Right lobe of liver (tissue), 6 donors: ENCODE data around the gene TMPRSS9. TPM values are rescaled to one million over a fixed set of nuclear protein-coding genes. Genes with fewer than 3 reads are reported as not detected.

Experiments used
- ATAC-seq, 4 donors: fragments of 200-7000 bp; cut with Tn5 transposase; one replicate each; pipeline ENCODE4 v1.9.1; 2020; ENCODE audit warnings: mild to moderate bottlenecking in 4 of 4, moderate library complexity in 4 of 4
- DNase-seq, 3 donors: peaks; one replicate each; pipeline ENCODE4 v3.0.0-alpha.2; 2020
- H3K27ac ChIP-seq, 3 donors: fragments of 200-600 bp; one replicate each; pipeline ENCODE4 v1.8.0; 2022
- H3K27me3 ChIP-seq, 2 donors: fragments of 200-600 bp; one replicate each; pipeline ENCODE4 v1.8.0; 2022
- H3K36me3 ChIP-seq, 4 donors: fragments of 200-600 bp; sonication (generic) in 1 of 4; one replicate each; pipeline versions ENCODE4 v1.5.1 to v1.8.0; 2017 to 2022; ENCODE audit warnings: control low read depth in 1 of 4
- H3K4me1 ChIP-seq, 4 donors: fragments of 200-600 bp; sonication (generic) in 1 of 4; one replicate each; pipeline versions ENCODE4 v1.5.1 to v1.8.0; 2017 to 2022; ENCODE audit warnings: control low read depth in 1 of 4
- H3K4me3 ChIP-seq, 3 donors: fragments of 200-600 bp; one replicate each; pipeline ENCODE4 v1.8.0; 2022
- H3K9me3 ChIP-seq, 4 donors: fragments of 200-600 bp; sonication (generic) in 1 of 4; one replicate each; pipeline versions ENCODE4 v1.5.1 to v1.8.0; 2017 to 2022; ENCODE audit warnings: control low read depth in 1 of 4
- CTCF ChIP-seq, 4 donors: fragments of 200-600 bp in 3 of 4; fragments of 450-650 bp in 1 of 4; IDR thresholded peaks; one replicate each; pipeline versions ENCODE4 v1.5.1 to v1.8.0; 2016 to 2022; ENCODE audit warnings: antibody characterized with exemption in 4 of 4, mild to moderate bottlenecking in 2 of 4
- POLR2A ChIP-seq: fragments of 450-650 bp; IDR thresholded peaks from one replicate; pipeline ENCODE4 v1.6.1; 2017; ENCODE audit warnings: antibody characterized with exemption, mild to moderate bottlenecking
- WGBS: methylation state at CpG from one replicate; pipeline ENCODE4 v1.1.6; 2018; ENCODE audit warnings: low coverage, low lambda C conversion rate; ENCODE audit not compliant: insufficient coverage; ENCODE audit errors: missing lambda C conversion rate; 5-methylcytosine and 5-hydroxymethylcytosine counted together
- intact Hi-C, 2 donors: fragments of 100-400 bp; cut with DNase I; formaldehyde crosslinking; loops; one replicate each; pipeline versions ENCODE4 v1.11.2 to v1.14.1; 2022
- total RNA-seq, 6 experiments: library from RNA; depleted of rRNA in 2 of 6; stranded (reverse); fragments of >200 nt in 2 of 6; fragmentation: NEBNext Ultra II Directional in 3 of 6; extraction: Animal tissue kit (Norgen Biotek cat#: 25700) in 3 of 6; gene quantifications; one replicate each; pipeline versions ENCODE4 v1.1.0 to v1.2.4, GENCODE V29; 2016 to 2023
- donor health status: DM: no; HTN: yes; CAD: no.
- donor health status: DM: no; HTN: no; CAD: no.
- donor health status: DM: no; HTN: no; CAD: no.
- donor health status: DM: no; HTN: yes; CAD: no.
- donor health status: DM: no; HTN: yes; CAD: no.

The TMPRSS9 gene
- total RNA-seq, 6 experiments from 2014 or later: 0.12 to 6.7 (median 2.9) TPM

- WGBS: no CpG with 5 or more reads among the region's 11 CpGs
- no peaks in the 10 kb centered on the region for H3K36me3 ChIP-seq
- no peak overlapping the region for H3K27ac ChIP-seq
- intact Hi-C loops: loop anchor here in 1 of 2 donors (10.0 kb wide), 1 partner anchor 51 kb away; no protein-coding TSS in a partner anchor
- no peak for DNase-seq
- peaks cover 0 to 22% (median 4%) of the 10 kb centered on the region in 4 donors for H3K4me1 ChIP-seq
- no peak overlapping the region for H3K4me3 ChIP-seq
- no peak for ATAC-seq
- no peaks in the 10 kb centered on the region for H3K27me3 ChIP-seq
- TF ChIP-seq POLR2A: no peak
- no peak for TF ChIP-seq CTCF (IDR thresholded peaks at IDR 0.05)
- no peaks in the 10 kb centered on the region for H3K9me3 ChIP-seq
These were observed 26.3 kb upstream of the TMPRSS9 start for GRCh38 chr19:2333807-2334211.

DNA sequence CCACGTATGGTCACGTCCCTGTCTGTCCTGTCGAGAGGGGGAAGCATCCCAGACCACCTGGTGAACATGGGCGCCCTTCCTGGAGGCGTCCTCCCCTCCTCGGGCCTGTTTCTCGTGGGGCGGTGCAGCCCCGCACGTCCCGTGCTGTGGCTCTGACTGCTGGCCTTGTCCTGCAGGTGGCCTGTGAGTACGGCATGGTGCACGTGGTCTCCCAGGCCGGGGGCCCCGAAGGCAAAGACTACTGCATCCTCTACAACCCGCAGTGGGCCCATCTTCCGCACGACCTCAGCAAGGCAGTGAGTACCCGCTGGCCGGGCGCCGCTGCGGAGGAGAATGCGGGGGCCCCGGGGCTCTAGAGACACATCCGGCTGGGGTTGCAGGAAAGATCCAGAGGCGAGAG is 25.6 kb upstream of the TMPRSS9 start:
- ATAC-seq (no peak), DNase-seq (no peak)
- no peaks in the 10 kb centered on the region for H3K9me3 ChIP-seq
- TF ChIP-seq CTCF (IDR thresholded peaks at IDR 0.05): no peak
- no peak for TF ChIP-seq POLR2A
- no peaks in the 10 kb centered on the region for H3K27me3 ChIP-seq
- H3K36me3 ChIP-seq: no peaks in the 10 kb centered on the region
- intact Hi-C loops: loop anchor here in 1 of 2 donors (10.0 kb wide), 1 partner anchor 50 kb away; no protein-coding TSS in a partner anchor
- no peak overlapping the region for H3K27ac ChIP-seq
- no peak overlapping the region for H3K4me3 ChIP-seq
- peaks cover 0 to 18% (median 2%) of the 10 kb centered on the region in 4 donors for H3K4me1 ChIP-seq
- no CpG with 5 or more reads among the region's 27 CpGs for WGBS

GRCh38 chr19:2334986-2335846 is 24.8 kb upstream of the TMPRSS9 start:
- no peak overlapping the region for H3K27ac ChIP-seq
- intact Hi-C loops: loop anchor here in 1 of 2 donors (10.0 kb wide), 1 partner anchor 50 kb away; no protein-coding TSS in a partner anchor
- no peak for TF ChIP-seq POLR2A
- TF ChIP-seq CTCF (IDR thresholded peaks at IDR 0.05): no peak
- WGBS: 82% methylated on average over 14 of the region's 26 CpGs
- DNase-seq: no peak
- H3K36me3 ChIP-seq: peaks cover 0 to 3% (median 0%) of the 10 kb centered on the region in 4 donors
- H3K4me1 ChIP-seq: peaks cover 0 to 11% (median 0%) of the 10 kb centered on the region in 4 donors
- no peak for ATAC-seq
- no peaks in the 10 kb centered on the region for H3K27me3 ChIP-seq
- H3K9me3 ChIP-seq: no peaks in the 10 kb centered on the region
- H3K4me3 ChIP-seq: no peak overlapping the region

DNA sequence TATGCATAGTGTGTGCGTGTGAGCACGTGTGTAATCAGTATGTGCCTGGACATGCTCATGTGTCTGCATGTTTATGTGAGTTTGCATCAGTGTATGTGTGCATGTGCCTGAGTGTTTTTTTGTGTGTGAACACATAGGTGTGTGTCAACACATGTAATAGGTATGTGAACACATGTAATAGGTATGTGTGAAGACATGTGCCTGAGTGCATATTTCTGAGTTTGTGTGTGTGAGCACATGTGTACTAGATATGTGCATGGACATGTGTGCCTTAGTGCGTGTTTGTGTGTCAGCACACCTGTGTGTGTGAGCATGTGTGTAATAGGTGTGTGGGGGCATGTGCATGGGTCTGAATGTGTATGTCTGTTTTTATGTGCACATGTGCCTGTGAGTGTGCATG is 24.2 kb upstream of the TMPRSS9 start:
- H3K27ac ChIP-seq: no peak overlapping the region
- TF ChIP-seq CTCF (IDR thresholded peaks at IDR 0.05) (no peak), POLR2A (no peak)
- no peak for ATAC-seq
- H3K4me3 ChIP-seq: no peak overlapping the region
- H3K27me3 ChIP-seq: no peaks in the 10 kb centered on the region
- H3K9me3 ChIP-seq: no peaks in the 10 kb centered on the region
- H3K4me1 ChIP-seq: peaks cover 0 to 4% (median 0%) of the 10 kb centered on the region in 4 donors
- peaks cover 0 to 3% (median 0%) of the 10 kb centered on the region in 4 donors for H3K36me3 ChIP-seq
- intact Hi-C loops: loop anchor here in 1 of 2 donors (10.0 kb wide), 1 partner anchor 49 kb away; no protein-coding TSS in a partner anchor
- WGBS: 96% methylated on average over 3 of the region's 3 CpGs
- DNase-seq: no peak
